ENCODE results near the gene LRIT2.

LRIT2 gene

GRCh38 chr10:84243759-84244158 lies 18.4 kb upstream of the LRIT2 start:
- no peak for DNase-seq (ENCODE audit: low read depth in 2 of 2)

GRCh38 chr10:84241185-84241790 lies 15.9 kb upstream of the LRIT2 start, which contains the start of gene LRIT1:
Gene LRIT1 (minus strand): TSS chr10:84241546. CDS start chr10:84241439, 107 bp downstream.
- no peak for DNase-seq (ENCODE audit: low read depth in 2 of 2)

- no peak for DNase-seq (ENCODE audit: low read depth in 2 of 2)
Measured at GRCh38 chr10:84238909-84239308, 13.6 kb upstream of the LRIT2 start.

- no peak for DNase-seq (ENCODE audit: low read depth in 2 of 2)
Measured at GRCh38 chr10:84237199-84238051, 12.1 kb upstream of the LRIT2 start.

GRCh38 chr10:84236807-84237198 lies 11.5 kb upstream of the LRIT2 start:
- no peak for DNase-seq (ENCODE audit: low read depth in 2 of 2)

- no peak for DNase-seq (ENCODE audit: low read depth in 2 of 2)
Measured at GRCh38 chr10:84235096-84235495, 9.8 kb upstream of the LRIT2 start.

- DNase-seq (ENCODE audit: low read depth in 2 of 2) = no peak
Measured at GRCh38 chr10:84234479-84234878, 9.1 kb upstream of the LRIT2 start.

- DNase-seq (ENCODE audit: low read depth in 2 of 2) = no peak
Measured at GRCh38 chr10:84233940-84234339, 8.6 kb upstream of the LRIT2 start.

- DNase-seq (ENCODE audit: low read depth in 2 of 2) = no peak
Measured at GRCh38 chr10:84232376-84232775, 7.0 kb upstream of the LRIT2 start.

- DNase-seq (ENCODE audit: low read depth in 2 of 2) = no peak
Measured at GRCh38 chr10:84230359-84230758, 5.0 kb upstream of the LRIT2 start.

- no peak for DNase-seq (ENCODE audit: low read depth in 2 of 2)
Measured at GRCh38 chr10:84227810-84228209, 2.5 kb upstream of the LRIT2 start.

- no peak for DNase-seq (ENCODE audit: low read depth in 2 of 2)
Measured at GRCh38 chr10:84226616-84227015, 1.3 kb upstream of the LRIT2 start.

- DNase-seq (ENCODE audit: low read depth in 2 of 2) = no peak
Measured at GRCh38 chr10:84224411-84225028, 824 bp downstream of the LRIT2 start.

GRCh38 chr10:84221916-84222315 lies 3.4 kb downstream of the LRIT2 start:
- no peak for DNase-seq (ENCODE audit: low read depth in 2 of 2)

GRCh38 chr10:84217746-84218145 lies 7.6 kb downstream of the LRIT2 start:
- no peak for DNase-seq (ENCODE audit: low read depth in 2 of 2)

GRCh38 chr10:84216834-84217233 lies 8.5 kb downstream of the LRIT2 start:
- no peak for DNase-seq (ENCODE audit: low read depth in 2 of 2)

GRCh38 chr10:84214612-84215235 lies 10.6 kb downstream of the LRIT2 start:
- peak in 1 of 2 donors; percentile 11 for DNase-seq (ENCODE audit: low read depth in 2 of 2)

GRCh38 chr10:84214046-84214572 lies 11.2 kb downstream of the LRIT2 start:
- DNase-seq (ENCODE audit: low read depth in 2 of 2) = no peak

GRCh38 chr10:84213076-84213475 lies 12.3 kb downstream of the LRIT2 start:
- no peak for DNase-seq (ENCODE audit: low read depth in 2 of 2)

- no peak for DNase-seq (ENCODE audit: low read depth in 2 of 2)
Measured at GRCh38 chr10:84212014-84212413, 13.3 kb downstream of the LRIT2 start.

GRCh38 chr10:84211566-84211965 lies 13.8 kb downstream of the LRIT2 start:
- DNase-seq (ENCODE audit: low read depth in 2 of 2) = no peak

GRCh38 chr10:84208023-84208422 lies 17.3 kb downstream of the LRIT2 start:
- no peak for DNase-seq (ENCODE audit: low read depth in 2 of 2)
